Measurements from ENCODE around the gene EMC1. TPM values are rescaled to one million over a fixed set of nuclear protein-coding genes. Genes with fewer than 3 reads are reported as not detected.
A peak's percentile ranks its signal among the peaks of the same experiment; 100 is the strongest.

Gene EMC1
- total RNA-seq, 4 donors from 2014 or later = 18.7 to 38.0 (median 34.7) TPM

DNA sequence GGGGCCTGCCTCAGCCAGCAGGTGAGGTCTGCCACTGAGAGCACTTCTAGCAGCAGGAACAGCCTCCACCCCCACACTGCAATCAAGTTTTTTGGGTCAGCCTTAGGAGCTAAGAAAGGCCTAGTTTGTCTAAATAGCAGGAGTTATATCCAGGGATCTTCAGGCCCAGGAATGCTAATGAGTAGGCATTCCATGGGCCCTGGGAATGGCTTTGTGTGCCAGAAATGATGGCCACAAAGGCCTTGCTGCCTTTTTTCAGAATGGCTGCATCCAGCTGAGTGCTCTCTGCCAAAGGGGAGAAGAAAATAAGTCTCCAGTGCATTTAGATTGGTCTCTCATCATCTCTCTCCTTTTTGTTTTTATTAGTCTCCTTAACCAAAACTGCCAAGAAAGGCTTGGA lies 3.1 kb upstream of the EMC1 start:
- no peaks in the 10 kb centered on the region for H3K27me3 ChIP-seq
- no peak overlapping the region for H3K27ac ChIP-seq
- H3K4me1 ChIP-seq = peaks cover 17 to 45% (median 26%) of the 10 kb centered on the region in 3 donors
- H3K9me3 ChIP-seq = no peaks in the 10 kb centered on the region
- TF ChIP-seq, protein P1, sequence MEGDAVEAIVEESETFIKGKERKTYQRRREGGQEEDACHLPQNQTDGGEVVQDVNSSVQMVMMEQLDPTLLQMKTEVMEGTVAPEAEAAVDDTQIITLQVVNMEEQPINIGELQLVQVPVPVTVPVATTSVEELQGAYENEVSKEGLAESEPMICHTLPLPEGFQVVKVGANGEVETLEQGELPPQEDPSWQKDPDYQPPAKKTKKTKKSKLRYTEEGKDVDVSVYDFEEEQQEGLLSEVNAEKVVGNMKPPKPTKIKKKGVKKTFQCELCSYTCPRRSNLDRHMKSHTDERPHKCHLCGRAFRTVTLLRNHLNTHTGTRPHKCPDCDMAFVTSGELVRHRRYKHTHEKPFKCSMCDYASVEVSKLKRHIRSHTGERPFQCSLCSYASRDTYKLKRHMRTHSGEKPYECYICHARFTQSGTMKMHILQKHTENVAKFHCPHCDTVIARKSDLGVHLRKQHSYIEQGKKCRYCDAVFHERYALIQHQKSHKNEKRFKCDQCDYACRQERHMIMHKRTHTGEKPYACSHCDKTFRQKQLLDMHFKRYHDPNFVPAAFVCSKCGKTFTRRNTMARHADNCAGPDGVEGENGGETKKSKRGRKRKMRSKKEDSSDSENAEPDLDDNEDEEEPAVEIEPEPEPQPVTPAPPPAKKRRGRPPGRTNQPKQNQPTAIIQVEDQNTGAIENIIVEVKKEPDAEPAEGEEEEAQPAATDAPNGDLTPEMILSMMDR (IDR thresholded peaks at IDR 0.05) = no peak
- no peak for TF ChIP-seq POLR2A (IDR thresholded peaks at IDR 0.05)
- peaks cover 11 to 47% (median 22%) of the 10 kb centered on the region in 3 donors for H3K36me3 ChIP-seq
- no peak overlapping the region for H3K4me3 ChIP-seq
- no peak for DNase-seq
- intact Hi-C loops (cut with DNase I) = loop anchor here (10.0 kb wide), 1 partner anchor 400 kb away; no protein-coding TSS in a partner anchor

DNA sequence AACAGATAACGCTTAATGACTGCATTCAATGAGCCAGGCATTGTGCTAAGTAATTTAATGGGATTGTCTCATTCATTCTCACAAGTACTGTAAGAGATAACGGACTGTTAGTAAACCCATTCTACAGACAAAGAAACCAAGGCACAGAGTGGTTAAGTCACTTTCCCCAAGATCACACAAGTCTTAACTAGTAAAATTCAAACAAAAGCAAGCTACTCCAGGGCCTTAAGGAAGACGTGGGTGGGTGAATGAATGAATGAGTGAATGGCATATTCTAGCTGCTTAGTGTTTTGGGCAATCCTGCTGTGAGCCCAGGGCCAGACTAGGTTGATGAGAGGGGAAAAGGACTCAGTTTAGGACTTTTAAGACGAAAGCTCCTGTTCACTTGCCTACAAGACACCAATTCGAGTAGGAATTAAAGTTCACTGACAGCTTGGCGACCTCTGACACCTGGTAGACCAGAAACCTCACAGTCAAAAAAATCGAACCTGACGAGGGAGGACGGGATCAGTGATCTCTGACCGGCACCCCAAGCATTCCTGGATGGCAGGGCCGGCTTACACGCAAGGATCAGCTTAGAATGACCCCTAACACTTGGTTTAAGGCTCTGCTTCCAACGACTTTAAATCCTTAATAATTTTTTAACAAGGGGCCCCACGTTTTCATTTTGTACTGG lies 557 bp downstream of the EMC1 start:
- TF ChIP-seq POLR2A (IDR thresholded peaks at IDR 0.05) = no peak
- TF ChIP-seq, protein P1 (IDR thresholded peaks at IDR 0.05) = no peak
- 8 to 12% methylated on average over 14 of the region's 14 CpGs for WGBS, 2 donors

DNA sequence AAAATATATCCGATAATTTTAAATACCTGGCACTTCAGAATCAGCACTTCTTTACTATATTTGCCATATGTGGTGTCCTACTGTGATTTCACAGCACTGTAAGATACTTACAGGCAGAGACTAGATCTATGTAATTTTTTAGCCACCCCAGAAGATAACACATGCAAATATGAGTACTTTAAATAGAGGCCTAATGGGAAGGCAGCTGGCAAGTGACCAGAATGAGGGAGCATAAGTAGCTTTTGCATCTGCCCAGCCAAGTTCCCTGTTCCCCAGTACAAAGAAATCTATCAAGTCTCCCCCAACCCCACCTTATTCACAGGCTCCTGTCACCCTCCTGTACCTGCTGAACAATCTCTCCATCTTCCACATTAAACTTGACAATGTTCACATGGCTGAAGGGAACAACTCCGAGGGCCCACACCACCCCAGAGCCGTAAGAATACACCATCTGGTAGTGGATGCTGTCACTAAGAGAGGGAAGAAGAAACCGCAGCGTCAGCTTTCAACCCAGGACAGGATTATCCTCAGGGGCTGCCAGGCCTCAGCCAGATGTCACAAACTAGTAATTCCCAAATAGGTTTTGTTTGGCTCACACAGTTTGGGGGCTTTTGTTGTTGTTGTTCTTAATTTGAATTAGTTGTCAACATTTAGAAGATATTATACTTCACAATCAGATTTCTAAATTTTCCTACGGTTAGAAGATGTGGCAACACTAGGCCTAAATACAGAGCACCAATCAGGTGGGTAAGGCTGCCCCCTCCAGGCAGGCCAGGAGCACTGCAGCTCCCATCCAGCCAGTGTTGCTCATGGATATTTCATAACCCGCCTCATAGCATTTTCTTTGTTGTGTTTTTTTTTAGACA lies 10.4 kb downstream of the EMC1 start:
- peak overlapping the region in 3 of 4 donors; percentile 40 to 68 (median 57) for H3K27ac ChIP-seq
- no peaks in the 10 kb centered on the region for H3K9me3 ChIP-seq
- intact Hi-C loops (cut with DNase I) = no loop called here
- TF ChIP-seq POLR2A (IDR thresholded peaks at IDR 0.05) = no peak
- TF ChIP-seq, protein P1 (IDR thresholded peaks at IDR 0.05) = peak; percentile 76 to 92 (median 90)
- H3K4me3 ChIP-seq = no peak overlapping the region
- WGBS, 2 donors = 46 to 59% methylated on average over 7 of the region's 7 CpGs
- peaks cover 35 to 97% (median 49%) of the 10 kb centered on the region in 3 donors for H3K36me3 ChIP-seq
- peaks cover 0 to 6% (median 0%) of the 10 kb centered on the region in 3 donors for H3K4me1 ChIP-seq
- DNase-seq = no peak
- H3K27me3 ChIP-seq = no peaks in the 10 kb centered on the region

More for the DNA sequence above, 557 bp downstream of the EMC1 start:
- DNase-seq = no peak
- Histone ChIP-seq H3K36me3 (peaks cover 0 to 28% (median 0%) of the 10 kb centered on the region in 3 donors), H3K27ac (peak overlapping the region; percentile 91 to 95 (median 94)), H3K9me3 (no peaks in the 10 kb centered on the region), H3K27me3 (no peaks in the 10 kb centered on the region), H3K4me1 (peaks cover 17 to 48% (median 26%) of the 10 kb centered on the region in 3 donors), H3K4me3 (peak overlapping the region; percentile 73 to 96 (median 84))
- intact Hi-C loops (cut with DNase I) = loop anchor here (10.0 kb wide), 1 partner anchor 404 kb away; no protein-coding TSS in a partner anchor

DNA sequence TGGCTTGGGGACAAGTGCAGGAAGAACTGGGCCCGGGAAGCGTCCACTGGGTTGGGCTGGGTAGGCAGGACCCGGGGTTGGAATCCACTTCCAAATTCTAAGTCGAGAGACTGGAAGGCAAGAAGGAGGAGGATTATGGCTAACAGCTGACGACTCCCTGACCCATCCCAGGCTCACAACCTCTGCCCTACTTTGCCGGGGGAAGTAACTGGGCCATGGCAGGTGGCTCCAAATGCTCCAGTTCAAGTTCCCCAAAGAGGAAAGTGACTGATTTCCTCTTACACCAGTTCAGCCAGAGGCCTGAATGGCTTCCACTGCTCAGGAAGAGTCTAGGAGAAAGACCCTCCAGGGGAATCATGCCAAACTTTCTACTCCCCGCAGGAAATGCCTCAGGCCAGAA lies 11.4 kb downstream of the EMC1 start:
- Histone ChIP-seq H3K9me3 (no peaks in the 10 kb centered on the region), H3K4me1 (peaks cover 0 to 6% (median 0%) of the 10 kb centered on the region in 3 donors), H3K4me3 (no peak overlapping the region), H3K27ac (peak overlapping the region in 1 of 4 donors; percentile 14), H3K36me3 (peaks cover 35 to 100% (median 57%) of the 10 kb centered on the region in 3 donors), H3K27me3 (no peaks in the 10 kb centered on the region)
- no peak for TF ChIP-seq POLR2A (IDR thresholded peaks at IDR 0.05)
- intact Hi-C loops (cut with DNase I) = no loop called here
- DNase-seq = no peak
- 82 to 95% methylated on average over 3 to 4 of the region's 7 CpGs for WGBS, 2 donors

DNA sequence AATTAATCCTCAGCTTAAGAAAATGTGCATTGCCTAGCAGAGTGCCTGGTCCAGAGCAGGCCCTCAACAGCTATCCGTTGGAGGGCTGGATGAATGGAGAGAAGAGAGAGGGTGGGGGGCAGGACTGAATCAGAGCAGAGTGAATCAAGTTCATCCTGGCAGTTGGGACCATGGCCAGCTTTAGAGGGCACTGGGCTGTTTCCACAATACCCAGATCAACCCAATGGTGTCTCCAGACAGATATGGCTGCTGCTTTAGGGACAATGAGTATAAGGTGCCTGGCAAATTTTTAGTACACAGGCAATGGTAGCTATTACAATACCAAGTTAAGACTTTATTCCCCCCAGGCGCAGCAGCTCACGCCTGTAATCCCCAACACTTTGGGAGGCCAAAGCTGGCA lies 17.1 kb downstream of the EMC1 start:
- WGBS, 2 donors = 89 to 100% methylated on average over 1 to 3 of the region's 3 CpGs
- H3K4me3 ChIP-seq = no peak overlapping the region
- no peak for DNase-seq
- H3K27ac ChIP-seq = no peak overlapping the region
- H3K9me3 ChIP-seq = no peaks in the 10 kb centered on the region
- H3K4me1 ChIP-seq = peaks cover 0 to 22% (median 0%) of the 10 kb centered on the region in 3 donors
- peaks cover 45 to 100% (median 70%) of the 10 kb centered on the region in 3 donors for H3K36me3 ChIP-seq
- H3K27me3 ChIP-seq = no peaks in the 10 kb centered on the region
- intact Hi-C loops (cut with DNase I) = no loop called here
- no peak for TF ChIP-seq POLR2A (IDR thresholded peaks at IDR 0.05)
- TF ChIP-seq, protein P1 (IDR thresholded peaks at IDR 0.05) = no peak
